ENCODE results near the gene SIRT4. TPM values are rescaled to one million over a fixed set of nuclear protein-coding genes. Genes with fewer than 3 reads are reported as not detected.
"Not testable (repeated sequence)": the region's sequence is repeated elsewhere in the genome, so short reads cannot be mapped to it uniquely, and the experiment has no call there.

The SIRT4 gene
- total RNA-seq, 1 experiment from 2014 or later, result 2.8 TPM

- Mint-ChIP-seq H3K36me3 (peaks cover 16% of the 10 kb centered on the region), H3K27me3 (ENCODE audit: low read depth) (peaks cover 15% of the 10 kb centered on the region), H3K27ac (no peak overlapping the region), H3K9me3 (peaks cover 21% of the 10 kb centered on the region), H3K4me3 (no peak overlapping the region), H3K4me1 (no peaks in the 10 kb centered on the region)
- TF ChIP-seq ZNF671 (CRISPR knock-in tag; IDR thresholded peaks at IDR 0.05) (no peak), ZNF317 (CRISPR knock-in tag; IDR thresholded peaks at IDR 0.05; ENCODE audit: borderline replicate concordance, low read depth) (no peak), SOX15 (CRISPR knock-in tag; IDR thresholded peaks at IDR 0.05) (no peak), TEAD4 (CRISPR knock-in tag; IDR thresholded peaks at IDR 0.05) (no peak), STAT6 (CRISPR knock-in tag; conservative IDR thresholded peaks at IDR 0.05; ENCODE audit: low read depth) (no peak), ATF3 (CRISPR knock-in tag; conservative IDR thresholded peaks at IDR 0.05) (no peak), ZNF416 (CRISPR knock-in tag; IDR thresholded peaks at IDR 0.05) (no peak), FOXP4 (CRISPR knock-in tag; IDR thresholded peaks at IDR 0.05) (no peak), NFE2L1 (CRISPR knock-in tag; IDR thresholded peaks at IDR 0.05) (no peak), NR2C2 (CRISPR knock-in tag; IDR thresholded peaks at IDR 0.05) (no peak), ZNF138 (CRISPR knock-in tag; conservative IDR thresholded peaks at IDR 0.05) (no peak), GABPB1 (CRISPR knock-in tag; IDR thresholded peaks at IDR 0.05) (no peak), ATF1 (CRISPR knock-in tag; IDR thresholded peaks at IDR 0.05) (no peak), ETV6 (CRISPR knock-in tag; IDR thresholded peaks at IDR 0.05) (no peak)
- POLR2A ChIA-PET, result no interaction called here
- CTCF ChIA-PET, result interaction anchor here (0.8 kb wide), 1 partner anchor 18 kb away, joined by 5 read pairs; no protein-coding TSS in a partner anchor
- DNase-seq (ENCODE audit: low spot score) (no peak), ATAC-seq (no peak)
Observed at GRCh38 chr12:120332523-120332922, 30.4 kb downstream of the SIRT4 start.

GRCh38 chr12:120335447-120335846 is 33.3 kb downstream of the SIRT4 start:
- TF ChIP-seq CTCF (IDR thresholded peaks at IDR 0.05), result peak; percentile 53
- Mint-ChIP-seq H3K27me3 (ENCODE audit: low read depth) (peaks cover 23% of the 10 kb centered on the region), H3K9me3 (peaks cover 36% of the 10 kb centered on the region), H3K36me3 (peaks cover 22% of the 10 kb centered on the region)
- not testable (repeated sequence) for H3K4me1 Mint-ChIP-seq, ATAC-seq, H3K27ac Mint-ChIP-seq, H3K4me3 Mint-ChIP-seq
- ChIA-PET POLR2A (interaction anchor here (1.0 kb wide), 1 partner anchor 23 kb away, joined by 4 read pairs; no protein-coding TSS in a partner anchor), CTCF (interaction anchor here (0.6 to 2.3 kb wide), 19 partner anchors 9 to 290 kb away, joined by 3 to 15 read pairs (median 4); partner anchors contain the start of genes COX6A1, POP5, PXN and SIRT4)
- peak; percentile 85 for DNase-seq (ENCODE audit: low spot score)

- Mint-ChIP-seq H3K9me3 (peaks cover 36% of the 10 kb centered on the region), H3K27me3 (ENCODE audit: low read depth) (peaks cover 23% of the 10 kb centered on the region), H3K36me3 (peaks cover 22% of the 10 kb centered on the region)
- H3K4me3 Mint-ChIP-seq; H3K27ac Mint-ChIP-seq; ATAC-seq; H3K4me1 Mint-ChIP-seq; POLR2A ChIA-PET; DNase-seq (ENCODE audit: low spot score): not testable (repeated sequence)
- CTCF ChIA-PET, result interaction anchor here (1.5 to 2.3 kb wide), 3 partner anchors 31 to 94 kb away, joined by 8 to 15 read pairs (median 9); partner anchors contain the start of gene SIRT4
Observed at GRCh38 chr12:120336392-120336791, 34.3 kb downstream of the SIRT4 start.
